Hematopoietic multipotent progenitor cell treated with erythropoietin and hydrocortisone succinate and interleukin-3 and kit ligand, for 6 days (in vitro differentiated cells): ENCODE results near the gene PREP.

Source experiments
- DNase-seq: peaks from one replicate; pipeline ENCODE4 v3.0.0-alpha.2; 2015

Gene PREP

DNA sequence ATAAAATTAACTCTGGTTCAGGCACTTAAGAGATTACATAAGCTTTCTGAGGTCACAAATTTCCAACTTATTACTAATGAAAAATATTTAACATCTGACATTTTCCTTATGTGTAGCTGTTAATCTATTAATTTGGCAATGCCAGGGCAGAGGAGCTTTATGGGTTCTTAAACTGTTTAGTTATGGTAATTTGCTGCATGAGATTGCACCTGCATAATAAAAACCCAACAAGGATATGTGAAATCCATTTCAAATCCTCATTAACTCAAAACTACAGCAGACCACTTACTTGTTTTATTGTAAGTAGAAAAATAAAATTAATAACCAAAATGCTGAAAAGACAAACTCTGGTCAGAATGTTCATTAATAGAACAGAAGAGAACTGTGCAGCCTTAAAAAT is 98.1 kb downstream of the PREP start:
- DNase-seq: no peak

GRCh38 chr6:105304366-105304765 is 98.5 kb downstream of the PREP start:
- DNase-seq: no peak

GRCh38 chr6:105302617-105303128 is 100.2 kb downstream of the PREP start:
- no peak for DNase-seq

- DNase-seq: no peak
These were observed 100.9 kb downstream of the PREP start for GRCh38 chr6:105301756-105302616.

- DNase-seq: no peak
These were observed 101.8 kb downstream of the PREP start for GRCh38 chr6:105301072-105301503.

DNA sequence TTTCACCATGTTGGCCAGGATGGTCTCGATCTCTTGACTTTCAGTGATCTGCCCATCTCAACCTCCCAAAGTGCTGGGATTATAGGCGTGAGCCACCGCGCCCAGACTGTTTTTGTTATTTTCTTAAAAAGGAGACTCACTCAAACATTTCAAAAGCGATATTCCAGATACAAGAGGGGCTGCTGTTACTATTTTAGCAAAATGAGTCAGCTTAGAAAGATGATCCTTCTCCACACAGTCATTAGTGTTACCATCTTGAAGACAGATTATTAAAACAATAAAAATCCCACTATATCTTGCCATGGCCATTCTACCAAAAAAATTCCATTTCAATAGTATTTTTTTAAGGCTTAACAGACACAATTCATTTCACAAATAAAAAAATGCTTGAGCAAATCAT is 102.8 kb downstream of the PREP start:
- DNase-seq: no peak

GRCh38 chr6:105294129-105294528 is 108.8 kb downstream of the PREP start:
- no peak for DNase-seq

- no peak for DNase-seq
These were observed 110.1 kb downstream of the PREP start for GRCh38 chr6:105292689-105293339.

- no peak for DNase-seq
These were observed 111.4 kb downstream of the PREP start for GRCh38 chr6:105291525-105291924.

- no peak for DNase-seq
These were observed 120.0 kb downstream of the PREP start for GRCh38 chr6:105282631-105283585.

DNA sequence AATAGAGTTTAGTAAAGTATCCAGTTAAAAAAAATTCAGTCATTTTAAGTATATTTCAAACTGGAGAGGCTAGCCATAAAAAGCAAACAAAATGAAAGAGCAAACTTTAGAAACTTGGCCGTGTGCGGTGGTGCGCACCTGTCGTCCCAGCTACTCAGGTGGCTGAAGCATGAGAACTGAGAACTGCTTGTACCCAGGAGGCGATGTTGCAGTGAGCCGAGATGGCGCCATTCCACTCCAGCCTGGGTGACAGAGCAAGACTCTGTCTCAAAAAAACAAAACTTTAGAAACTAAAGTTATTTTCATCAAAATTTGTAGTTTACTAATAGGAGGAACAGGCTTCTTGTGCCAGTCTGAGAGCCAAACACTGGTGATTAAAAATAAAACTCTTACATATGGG is 122.8 kb downstream of the PREP start:
- DNase-seq: no peak

- no peak for DNase-seq
These were observed 123.4 kb downstream of the PREP start for GRCh38 chr6:105279463-105279862.

- DNase-seq: no peak
These were observed 124.1 kb downstream of the PREP start for GRCh38 chr6:105278813-105279212.

DNA sequence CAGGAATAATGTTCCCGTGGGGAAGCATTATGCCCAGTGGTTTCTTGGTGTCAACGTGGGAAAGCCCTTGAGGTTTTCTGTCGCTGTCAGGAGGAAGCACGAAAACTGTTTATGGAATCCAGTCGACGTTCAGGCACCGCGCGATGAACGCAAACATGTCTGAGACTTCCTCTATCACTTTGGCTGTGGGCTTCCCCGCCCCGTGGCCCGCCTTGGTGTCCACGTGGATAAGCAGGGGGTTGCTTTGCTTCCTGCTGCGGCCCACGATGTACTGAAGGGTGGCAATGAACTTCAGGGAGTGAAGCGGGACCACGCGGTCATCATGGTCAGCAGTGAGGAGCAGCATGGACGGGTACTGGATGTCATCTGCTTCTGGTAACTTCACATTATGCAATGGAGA is 124.8 kb downstream of the PREP start:
- DNase-seq: no peak

- DNase-seq: no peak
These were observed 126.5 kb downstream of the PREP start for GRCh38 chr6:105276374-105276773.

- DNase-seq: no peak
These were observed 127.3 kb downstream of the PREP start for GRCh38 chr6:105275542-105275941.

- no peak for DNase-seq
These were observed 128.2 kb downstream of the PREP start for GRCh38 chr6:105274678-105275077.

DNA sequence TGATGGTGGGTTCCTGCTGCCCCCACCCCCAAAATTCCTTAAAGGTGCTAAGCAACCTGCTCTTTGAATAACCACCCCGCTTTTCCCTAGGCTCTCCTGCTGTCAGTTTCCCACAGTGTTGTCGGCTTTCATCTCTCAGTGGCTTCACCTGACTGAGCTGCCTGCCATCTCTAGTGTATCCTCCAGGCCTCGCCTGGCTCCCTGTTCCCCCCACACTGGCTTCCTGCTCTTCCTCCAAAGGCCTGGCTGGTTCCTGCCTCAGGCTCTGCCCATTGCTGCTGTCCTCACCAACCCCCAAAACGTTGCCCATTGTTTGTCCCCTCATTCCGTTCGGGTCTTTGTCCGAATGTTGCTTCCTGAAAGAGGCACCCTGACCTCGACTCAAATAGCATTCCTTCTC is 129.3 kb downstream of the PREP start:
- DNase-seq: no peak

GRCh38 chr6:105272786-105273185 is 130.1 kb downstream of the PREP start:
- DNase-seq: no peak

GRCh38 chr6:105270511-105270910 is 132.4 kb downstream of the PREP start:
- no peak for DNase-seq

- DNase-seq: no peak
These were observed 133.5 kb downstream of the PREP start for GRCh38 chr6:105269390-105269789.

- no peak for DNase-seq
These were observed 138.9 kb downstream of the PREP start for GRCh38 chr6:105263685-105264610.
